GM21786 (cell line): Measurements from ENCODE around the gene SH2D1B.
"Not testable (repeated sequence)": the region's sequence is repeated elsewhere in the genome, so short reads cannot be mapped to it uniquely, and the experiment has no call there.

Source experiments
- ATAC-seq: cut with Tn5 transposase; IDR thresholded peaks from one replicate; pipeline ENCODE4 v1.9.1; 2021; ENCODE audit not compliant: unreplicated experiment

SH2D1B gene

GRCh38 chr1:162365284-162366020 lies 46.5 kb downstream of the SH2D1B start:
- no peak for ATAC-seq

- ATAC-seq = no peak
Observed at GRCh38 chr1:162364498-162364897, 47.4 kb downstream of the SH2D1B start.

- no peak for ATAC-seq
Observed at GRCh38 chr1:162363823-162364222, 48.1 kb downstream of the SH2D1B start.

- peak; percentile 42 for ATAC-seq
Observed at GRCh38 chr1:162361349-162361748, 50.6 kb downstream of the SH2D1B start.

GRCh38 chr1:162360874-162361260 lies 51.1 kb downstream of the SH2D1B start:
- ATAC-seq = no peak

- ATAC-seq = no peak
Observed at GRCh38 chr1:162360237-162360873, 51.6 kb downstream of the SH2D1B start.

GRCh38 chr1:162359523-162360236 lies 52.3 kb downstream of the SH2D1B start:
- ATAC-seq = no peak

GRCh38 chr1:162358928-162359327 lies 53.0 kb downstream of the SH2D1B start:
- no peak for ATAC-seq

- ATAC-seq = no peak
Observed at GRCh38 chr1:162357681-162358266, 54.2 kb downstream of the SH2D1B start.

- no peak for ATAC-seq
Observed at GRCh38 chr1:162353702-162354101, 58.2 kb downstream of the SH2D1B start.

GRCh38 chr1:162353078-162353477 lies 58.9 kb downstream of the SH2D1B start:
- ATAC-seq = no peak

- not testable (repeated sequence) for ATAC-seq
Observed at GRCh38 chr1:162351874-162352273, 60.1 kb downstream of the SH2D1B start.

GRCh38 chr1:162351246-162351842 lies 60.6 kb downstream of the SH2D1B start:
- no peak for ATAC-seq

GRCh38 chr1:162349635-162350330 lies 62.2 kb downstream of the SH2D1B start:
- no peak for ATAC-seq

GRCh38 chr1:162347281-162347680 lies 64.7 kb downstream of the SH2D1B start:
- no peak for ATAC-seq
